Gastrocnemius medialis (tissue), 4 donors: ENCODE data around the gene LAMB2. TPM values are rescaled to one million over a fixed set of nuclear protein-coding genes. Genes with fewer than 3 reads are reported as not detected.

Experiments used
- ATAC-seq, 2 donors: fragments of 150-250 bp; one replicate each; pipeline ENCODE4 v1.9.1; 2016
- DNase-seq, 2 donors: peaks; one replicate each; pipeline ENCODE4 v3.0.0-alpha.2; 2019
- H3K27ac ChIP-seq, 4 donors: fragments of 200-600 bp; sonication (generic); 1 replicate in 1 of 4; 2 replicates in 3 of 4; pipeline ENCODE4 v1.5.1; 2016 to 2018; ENCODE audit warnings: mild to moderate bottlenecking in 2 of 4, moderate library complexity in 1 of 4
- H3K27me3 ChIP-seq, 3 donors: fragments of 200-600 bp; sonication (generic) in 2 of 3; 1 replicate in 1 of 3; 2 replicates in 2 of 3; pipeline versions ENCODE4 v1.5.1 to v1.6.0; 2016 to 2019; ENCODE audit warnings: mild to moderate bottlenecking in 1 of 3, moderate library complexity in 1 of 3
- H3K36me3 ChIP-seq, 2 donors: fragments of 200-600 bp; sonication (generic) in 1 of 2; one replicate each; pipeline ENCODE4 v1.5.1; 2017 to 2018
- H3K4me1 ChIP-seq, 2 donors: fragments of 200-600 bp; sonication (generic) in 1 of 2; one replicate each; pipeline ENCODE4 v1.5.1; 2016 to 2017; ENCODE audit warnings: mild to moderate bottlenecking in 2 of 2
- H3K4me3 ChIP-seq, 4 donors: fragments of 200-600 bp; sonication (generic) in 3 of 4; 1 replicate in 1 of 4; 2 replicates in 3 of 4; pipeline ENCODE4 v1.5.1; 2016 to 2019; ENCODE audit warnings: mild to moderate bottlenecking in 2 of 4
- H3K9me3 ChIP-seq, 3 donors: fragments of 200-600 bp; sonication (generic) in 2 of 3; 1 replicate in 1 of 3; 2 replicates in 2 of 3; pipeline ENCODE4 v1.5.1; 2016 to 2019
- CTCF ChIP-seq, 5 experiments: fragments of 450-650 bp in 3 of 5; fragments of 200-600 bp in 2 of 5; sonication (generic) in 2 of 5; IDR thresholded peaks in 4 of 5; conservative IDR thresholded peaks in 1 of 5; 1 replicate in 4 of 5; 2 replicates in 1 of 5; pipeline ENCODE4 v1.5.1; 2016 to 2019; ENCODE audit warnings: antibody characterized with exemption in 5 of 5, mild to moderate bottlenecking in 3 of 5, moderate library complexity in 3 of 5
- POLR2A ChIP-seq, 2 donors: fragments of 450-650 bp; IDR thresholded peaks; one replicate each; pipeline ENCODE4 v1.6.1; 2017; ENCODE audit warnings: antibody characterized with exemption in 2 of 2, mild to moderate bottlenecking in 2 of 2, moderate library complexity in 2 of 2
- in situ Hi-C, 4 donors: fragments of 200-750 bp; cut with MboI; loops; one replicate each; pipeline versions ENCODE4 v1.15.0 to v1.8.0; 2017; ENCODE audit warnings: low sequenced_read_pairs in 4 of 4
- intact Hi-C: fragments of 100-400 bp; cut with DNase I; formaldehyde crosslinking; loops from one replicate; pipeline ENCODE4 v1.15.1; 2023; ENCODE audit warnings: low total_unique reads
- total RNA-seq, 4 donors: library from RNA; depleted of rRNA; stranded (reverse); fragments of >200 nt; gene quantifications; one replicate each; pipeline versions ENCODE4 v1.1.0 to v1.2.3, GENCODE V29; 2016

LAMB2 gene
- total RNA-seq, 4 donors from 2014 or later = 154 to 355 (median 243) TPM

- peaks cover 19 to 42% of the 10 kb centered on the region in 2 donors for H3K4me1 ChIP-seq
- intact Hi-C loops = loop anchor here (5.0 kb wide), 1 partner anchor 112 kb away; the partner anchor contains the start of gene NDUFAF3
- no peaks in the 10 kb centered on the region for H3K27me3 ChIP-seq
- no peak for DNase-seq
- peak overlapping the region; percentile 90 to 96 (median 94) for H3K27ac ChIP-seq
- no peak for ATAC-seq
- no peak overlapping the region for H3K4me3 ChIP-seq
- no peaks in the 10 kb centered on the region for H3K9me3 ChIP-seq
- peaks cover 0 to 3% of the 10 kb centered on the region in 2 donors for H3K36me3 ChIP-seq
- TF ChIP-seq POLR2A (IDR thresholded peaks at IDR 0.05) = no peak
- TF ChIP-seq CTCF (IDR thresholded peaks at IDR 0.05 in 4 of 5, conservative IDR thresholded peaks at IDR 0.05 in 1 of 5) = no peak
- in situ Hi-C loops = no loop called here
These were observed 1.8 kb upstream of the LAMB2 start for GRCh38 chr3:49134471-49135265.

GRCh38 chr3:49133226-49133951, 539 bp upstream of the LAMB2 start:
- in situ Hi-C loops = no loop called here
- no peak for TF ChIP-seq POLR2A (IDR thresholded peaks at IDR 0.05)
- peak in 1 of 5 experiments; percentile 20 for TF ChIP-seq CTCF (IDR thresholded peaks at IDR 0.05 in 4 of 5, conservative IDR thresholded peaks at IDR 0.05 in 1 of 5)
- intact Hi-C loops = loop anchor here (1.0 to 5.0 kb wide), 4 partner anchors 13 to 111 kb away; partner anchors contain the start of genes KLHDC8B, NDUFAF3, QRICH1 and USP19
- Histone ChIP-seq H3K9me3 (no peaks in the 10 kb centered on the region), H3K4me3 (peak overlapping the region; percentile 79 to 100 (median 90)), H3K36me3 (peaks cover 0 to 16% of the 10 kb centered on the region in 2 donors), H3K4me1 (peaks cover 19 to 42% of the 10 kb centered on the region in 2 donors), H3K27me3 (no peaks in the 10 kb centered on the region), H3K27ac (peak overlapping the region; percentile 90 to 96 (median 94))
- ATAC-seq = peak; percentile 85 to 87
- peak; percentile 76 to 83 for DNase-seq

- ATAC-seq = no peak
- DNase-seq = no peak
- peaks cover 0 to 22% of the 10 kb centered on the region in 2 donors for H3K36me3 ChIP-seq
- H3K4me1 ChIP-seq = peaks cover 19 to 42% of the 10 kb centered on the region in 2 donors
- in situ Hi-C loops (no loop called here), intact Hi-C loops (loop anchor here (2.0 to 5.0 kb wide), 2 partner anchors 39 to 110 kb away; partner anchors contain the start of genes KLHDC8B and NDUFAF3)
- H3K27ac ChIP-seq = peak overlapping the region; percentile 90 to 96 (median 94)
- H3K27me3 ChIP-seq = no peaks in the 10 kb centered on the region
- H3K9me3 ChIP-seq = no peaks in the 10 kb centered on the region
- H3K4me3 ChIP-seq = peak overlapping the region; percentile 79 to 100 (median 90)
- TF ChIP-seq CTCF (IDR thresholded peaks at IDR 0.05 in 4 of 5, conservative IDR thresholded peaks at IDR 0.05 in 1 of 5) (no peak), POLR2A (IDR thresholded peaks at IDR 0.05) (no peak)
These were observed 795 bp downstream of the LAMB2 start for GRCh38 chr3:49132073-49132436.

- H3K36me3 ChIP-seq = peaks cover 0 to 27% of the 10 kb centered on the region in 2 donors
- no peaks in the 10 kb centered on the region for H3K9me3 ChIP-seq
- ATAC-seq = no peak
- TF ChIP-seq POLR2A (IDR thresholded peaks at IDR 0.05) = no peak
- TF ChIP-seq CTCF (IDR thresholded peaks at IDR 0.05 in 4 of 5, conservative IDR thresholded peaks at IDR 0.05 in 1 of 5) = no peak
- no peak for DNase-seq
- peak overlapping the region; percentile 79 to 100 (median 90) for H3K4me3 ChIP-seq
- intact Hi-C loops (loop anchor here (5.0 kb wide), 1 partner anchor 109 kb away; the partner anchor contains the start of gene NDUFAF3), in situ Hi-C loops (no loop called here)
- peaks cover 19 to 42% of the 10 kb centered on the region in 2 donors for H3K4me1 ChIP-seq
- H3K27me3 ChIP-seq = no peaks in the 10 kb centered on the region
- peak overlapping the region; percentile 90 to 96 (median 94) for H3K27ac ChIP-seq
These were observed 1.3 kb downstream of the LAMB2 start for GRCh38 chr3:49131576-49131975.
